ENCODE data around the gene KRT39. TPM values are rescaled to one million over a fixed set of nuclear protein-coding genes. Genes with fewer than 3 reads are reported as not detected.

Gene KRT39
- total and polyA plus RNA-seq, 2 experiments from 2014 or later: not detected

- Histone ChIP-seq H3K27me3 (no peaks in the 10 kb centered on the region), H3K9me2 (replicated peaks; ENCODE audit: insufficient read depth) (no peaks in the 10 kb centered on the region), H3K4me3 (no peak overlapping the region), H3K9me3 (ENCODE audit: low read depth) (no peaks in the 10 kb centered on the region), H2AFZ (peak overlapping the region; percentile 8), H3K27ac (no peak overlapping the region), H4K20me1 (ENCODE audit: insufficient read depth, poor library complexity, severe bottlenecking) (no peaks in the 10 kb centered on the region), H3K36me3 (replicated peaks; ENCODE audit: insufficient read depth, low read depth) (no peaks in the 10 kb centered on the region), H3K4me2 (peak overlapping the region; percentile 47), H3K79me2 (no peaks in the 10 kb centered on the region), H3K4me1 (ENCODE audit: insufficient read depth) (peaks cover 6% of the 10 kb centered on the region)
- WGBS (ENCODE audit: low lambda C conversion rate, missing lambda C conversion rate): 67% methylated on average over 5 of the region's 5 CpGs
- no peak for DNase-seq (ENCODE audit: low spot score)
- no peak for TF ChIP-seq EZH2 (IDR thresholded peaks at IDR 0.05; ENCODE audit: borderline replicate concordance)
- TF ChIP-seq EZH2phosphoT487 (IDR thresholded peaks at IDR 0.05; ENCODE audit: low read depth, severe bottlenecking, unreplicated experiment): no peak
Measured at GRCh38 chr17:40981115-40981514, 14.4 kb upstream of the KRT39 start.

- DNase-seq (ENCODE audit: low spot score): peak; percentile 50
- Histone ChIP-seq H3K9me2 (replicated peaks; ENCODE audit: insufficient read depth) (no peaks in the 10 kb centered on the region), H2AFZ (peak overlapping the region; percentile 8), H4K20me1 (ENCODE audit: insufficient read depth, poor library complexity, severe bottlenecking) (no peaks in the 10 kb centered on the region), H3K4me2 (peak overlapping the region; percentile 47), H3K4me3 (no peak overlapping the region), H3K27ac (no peak overlapping the region), H3K9me3 (ENCODE audit: low read depth) (no peaks in the 10 kb centered on the region), H3K27me3 (no peaks in the 10 kb centered on the region), H3K4me1 (ENCODE audit: insufficient read depth) (peaks cover 6% of the 10 kb centered on the region), H3K36me3 (replicated peaks; ENCODE audit: insufficient read depth, low read depth) (no peaks in the 10 kb centered on the region), H3K79me2 (no peaks in the 10 kb centered on the region)
- no peak for TF ChIP-seq CTCF (IDR thresholded peaks at IDR 0.05; ENCODE audit: poor library complexity)
- no peak for TF ChIP-seq EZH2phosphoT487 (IDR thresholded peaks at IDR 0.05; ENCODE audit: low read depth, severe bottlenecking, unreplicated experiment)
- 13% methylated on average over 8 of the region's 8 CpGs for WGBS (ENCODE audit: low lambda C conversion rate, missing lambda C conversion rate)
Measured at GRCh38 chr17:40980596-40980995, 13.8 kb upstream of the KRT39 start.

- no peaks in the 10 kb centered on the region for H3K9me2 ChIP-seq (replicated peaks; ENCODE audit: insufficient read depth)
- no peaks in the 10 kb centered on the region for H3K36me3 ChIP-seq (replicated peaks; ENCODE audit: insufficient read depth, low read depth)
- H3K27me3 ChIP-seq: no peaks in the 10 kb centered on the region
- no peak for DNase-seq (ENCODE audit: low spot score)
- H3K4me3 ChIP-seq: no peak overlapping the region
- no peaks in the 10 kb centered on the region for H3K9me3 ChIP-seq (ENCODE audit: low read depth)
- 69% methylated on average over 3 of the region's 3 CpGs for WGBS (ENCODE audit: low lambda C conversion rate, missing lambda C conversion rate)
- H3K4me1 ChIP-seq (ENCODE audit: insufficient read depth): peaks cover 6% of the 10 kb centered on the region
- peak overlapping the region; percentile 47 for H3K4me2 ChIP-seq
- no peak overlapping the region for H3K27ac ChIP-seq
- H3K79me2 ChIP-seq: no peaks in the 10 kb centered on the region
- H2AFZ ChIP-seq: no peak overlapping the region
- no peaks in the 10 kb centered on the region for H4K20me1 ChIP-seq (ENCODE audit: insufficient read depth, poor library complexity, severe bottlenecking)
- TF ChIP-seq CTCF (IDR thresholded peaks at IDR 0.05; ENCODE audit: poor library complexity): no peak
- TF ChIP-seq EZH2phosphoT487 (IDR thresholded peaks at IDR 0.05; ENCODE audit: low read depth, severe bottlenecking, unreplicated experiment): no peak
- TF ChIP-seq EZH2 (IDR thresholded peaks at IDR 0.05; ENCODE audit: borderline replicate concordance): no peak
Measured at GRCh38 chr17:40980117-40980516, 13.4 kb upstream of the KRT39 start.

GRCh38 chr17:40978575-40979151 is 11.9 kb upstream of the KRT39 start:
- H3K9me2 ChIP-seq (replicated peaks; ENCODE audit: insufficient read depth): no peaks in the 10 kb centered on the region
- no peak overlapping the region for H3K4me3 ChIP-seq
- TF ChIP-seq EZH2 (IDR thresholded peaks at IDR 0.05; ENCODE audit: borderline replicate concordance): no peak
- no peak for TF ChIP-seq EZH2phosphoT487 (IDR thresholded peaks at IDR 0.05; ENCODE audit: low read depth, severe bottlenecking, unreplicated experiment)
- TF ChIP-seq CTCF (IDR thresholded peaks at IDR 0.05; ENCODE audit: poor library complexity): no peak
- no peak for DNase-seq (ENCODE audit: low spot score)
- H2AFZ ChIP-seq: no peak overlapping the region
- no peaks in the 10 kb centered on the region for H3K27me3 ChIP-seq
- no peaks in the 10 kb centered on the region for H3K9me3 ChIP-seq (ENCODE audit: low read depth)
- WGBS (ENCODE audit: low lambda C conversion rate, missing lambda C conversion rate): 84% methylated on average over 13 of the region's 13 CpGs
- no peaks in the 10 kb centered on the region for H4K20me1 ChIP-seq (ENCODE audit: insufficient read depth, poor library complexity, severe bottlenecking)
- no peaks in the 10 kb centered on the region for H3K79me2 ChIP-seq
- peaks cover 6% of the 10 kb centered on the region for H3K4me1 ChIP-seq (ENCODE audit: insufficient read depth)
- H3K36me3 ChIP-seq (replicated peaks; ENCODE audit: insufficient read depth, low read depth): no peaks in the 10 kb centered on the region
- no peak overlapping the region for H3K4me2 ChIP-seq
- no peak overlapping the region for H3K27ac ChIP-seq
